Trophoblast cell (in vitro differentiated cells and primary cell): ENCODE data around the gene IL1RAPL1.

Source experiments
- DNase-seq, 2 donors: peaks; one replicate each; pipeline ENCODE4 v3.0.0-alpha.2; 2016
- H2AFZ ChIP-seq: 2 replicates; pipeline ENCODE4 v1.6.1; 2013; ENCODE audit warnings: low read length, moderate library complexity, mild to moderate bottlenecking; ENCODE audit not compliant: insufficient read depth, poor library complexity
- H2AK5ac ChIP-seq: 2 replicates; pipeline ENCODE4 v1.6.1; 2013; ENCODE audit warnings: mild to moderate bottlenecking, low read length
- H2BK120ac ChIP-seq: 2 replicates; pipeline ENCODE4 v1.6.1; 2013; ENCODE audit warnings: low read length, mild to moderate bottlenecking, moderate library complexity; ENCODE audit not compliant: insufficient read depth, poor library complexity
- H2BK12ac ChIP-seq: 2 replicates; pipeline ENCODE4 v1.6.1; 2013; ENCODE audit warnings: mild to moderate bottlenecking, low read length, moderate library complexity
- H2BK5ac ChIP-seq: 2 replicates; pipeline ENCODE4 v1.6.1; 2013; ENCODE audit warnings: low read length, low read depth, moderate library complexity, mild to moderate bottlenecking; ENCODE audit not compliant: poor library complexity
- H3K14ac ChIP-seq: 2 replicates; pipeline ENCODE4 v1.6.1; 2013; ENCODE audit warnings: mild to moderate bottlenecking, low read length
- H3K18ac ChIP-seq: 2 replicates; pipeline ENCODE4 v1.6.1; 2013; ENCODE audit warnings: mild to moderate bottlenecking, low read length
- H3K23ac ChIP-seq: 2 replicates; pipeline ENCODE4 v1.6.1; 2013; ENCODE audit warnings: low read length
- H3K27ac ChIP-seq: 2 replicates; pipeline ENCODE4 v1.5.1; 2013; ENCODE audit warnings: low read depth, mild to moderate bottlenecking, inconsistent platforms, low read length, moderate library complexity
- H3K27me3 ChIP-seq: 2 replicates; pipeline ENCODE4 v1.6.1; 2013; ENCODE audit warnings: inconsistent platforms, mild to moderate bottlenecking, low read length, moderate library complexity; ENCODE audit not compliant: insufficient read depth
- H3K36me3 ChIP-seq, 2 experiments: 1 replicate in 1 of 2; 2 replicates in 1 of 2; pipeline ENCODE4 v1.6.1; 2013; ENCODE audit warnings: low read length in 2 of 2, mild to moderate bottlenecking in 2 of 2, moderate library complexity in 1 of 2; ENCODE audit not compliant: insufficient read depth in 2 of 2, control insufficient read depth in 1 of 2
- H3K4ac ChIP-seq: 2 replicates; pipeline ENCODE4 v1.6.1; 2013; ENCODE audit warnings: low read depth, mild to moderate bottlenecking, low read length, moderate library complexity
- H3K4me1 ChIP-seq, 2 experiments: 1 replicate in 1 of 2; 2 replicates in 1 of 2; pipeline ENCODE4 v1.6.1; 2013; ENCODE audit warnings: low read length in 2 of 2, mild to moderate bottlenecking in 2 of 2, moderate library complexity in 1 of 2; ENCODE audit not compliant: insufficient read depth in 2 of 2, control insufficient read depth in 1 of 2
- H3K4me2 ChIP-seq: 2 replicates; pipeline ENCODE4 v1.6.1; 2013; ENCODE audit warnings: inconsistent platforms, mild to moderate bottlenecking, low read length, moderate library complexity
- H3K4me3 ChIP-seq: 2 replicates; pipeline ENCODE4 v1.5.1; 2013; ENCODE audit warnings: mild to moderate bottlenecking, low read depth, low read length, inconsistent platforms
- H3K79me1 ChIP-seq: one replicate; pipeline ENCODE4 v1.6.1; 2013; ENCODE audit warnings: low read length
- H3K79me2 ChIP-seq: 2 replicates; pipeline ENCODE4 v1.6.1; 2013; ENCODE audit warnings: low read length, mild to moderate bottlenecking; ENCODE audit not compliant: control insufficient read depth, insufficient read depth, poor library complexity
- H3K9ac ChIP-seq: 2 replicates; pipeline ENCODE4 v1.6.1; 2013; ENCODE audit warnings: mild to moderate bottlenecking, low read length
- H3K9me3 ChIP-seq: 2 replicates; pipeline ENCODE4 v1.6.1; 2013; ENCODE audit warnings: low read depth, mild to moderate bottlenecking, control low read depth, inconsistent platforms, low read length; ENCODE audit not compliant: insufficient read depth
- H4K12ac ChIP-seq: 2 replicates; pipeline ENCODE4 v1.6.1; 2013; ENCODE audit warnings: low read depth, mild to moderate bottlenecking, low read length, moderate library complexity
- H4K8ac ChIP-seq: 2 replicates; pipeline ENCODE4 v1.6.1; 2013; ENCODE audit warnings: low read depth, mild to moderate bottlenecking, low read length, moderate library complexity
- H4K91ac ChIP-seq: one replicate; pipeline ENCODE4 v1.6.1; 2013; ENCODE audit warnings: low read depth, mild to moderate bottlenecking, low read length, moderate library complexity
- WGBS: extraction: QIAGEN DNeasy Blood & Tissue Kit; methylation state at CpG from one replicate; pipeline ENCODE4 v1.1.7; 2013; ENCODE audit warnings: missing lambda C conversion rate; ENCODE audit not compliant: insufficient read length, insufficient coverage; ENCODE audit errors: extremely low coverage; 5-methylcytosine and 5-hydroxymethylcytosine counted together

IL1RAPL1 gene

GRCh38 chrX:29067351-29067750 lies 480.1 kb downstream of the IL1RAPL1 start:
- Histone ChIP-seq H3K27ac (no peak overlapping the region), H3K23ac (no peak overlapping the region), H3K36me3 (no peaks in the 10 kb centered on the region), H3K79me1 (no peaks in the 10 kb centered on the region), H3K79me2 (no peaks in the 10 kb centered on the region), H3K14ac (no peak overlapping the region), H3K4ac (no peak overlapping the region), H2AFZ (no peak overlapping the region), H2BK120ac (no peak overlapping the region), H2BK12ac (no peak overlapping the region), H3K9me3 (no peaks in the 10 kb centered on the region), H4K8ac (no peak overlapping the region), H3K4me1 (peaks cover 0 to 3% of the 10 kb centered on the region in 2 experiments), H3K9ac (no peak overlapping the region), H3K27me3 (no peaks in the 10 kb centered on the region), H3K4me2 (no peak overlapping the region), H4K91ac (no peak overlapping the region), H4K12ac (no peak overlapping the region), H3K4me3 (no peak overlapping the region), H3K18ac (no peak overlapping the region), H2BK5ac (no peak overlapping the region), H2AK5ac (no peak overlapping the region)
- WGBS = no CpG with 5 or more reads among the region's 4 CpGs
- DNase-seq = no peak

DNA sequence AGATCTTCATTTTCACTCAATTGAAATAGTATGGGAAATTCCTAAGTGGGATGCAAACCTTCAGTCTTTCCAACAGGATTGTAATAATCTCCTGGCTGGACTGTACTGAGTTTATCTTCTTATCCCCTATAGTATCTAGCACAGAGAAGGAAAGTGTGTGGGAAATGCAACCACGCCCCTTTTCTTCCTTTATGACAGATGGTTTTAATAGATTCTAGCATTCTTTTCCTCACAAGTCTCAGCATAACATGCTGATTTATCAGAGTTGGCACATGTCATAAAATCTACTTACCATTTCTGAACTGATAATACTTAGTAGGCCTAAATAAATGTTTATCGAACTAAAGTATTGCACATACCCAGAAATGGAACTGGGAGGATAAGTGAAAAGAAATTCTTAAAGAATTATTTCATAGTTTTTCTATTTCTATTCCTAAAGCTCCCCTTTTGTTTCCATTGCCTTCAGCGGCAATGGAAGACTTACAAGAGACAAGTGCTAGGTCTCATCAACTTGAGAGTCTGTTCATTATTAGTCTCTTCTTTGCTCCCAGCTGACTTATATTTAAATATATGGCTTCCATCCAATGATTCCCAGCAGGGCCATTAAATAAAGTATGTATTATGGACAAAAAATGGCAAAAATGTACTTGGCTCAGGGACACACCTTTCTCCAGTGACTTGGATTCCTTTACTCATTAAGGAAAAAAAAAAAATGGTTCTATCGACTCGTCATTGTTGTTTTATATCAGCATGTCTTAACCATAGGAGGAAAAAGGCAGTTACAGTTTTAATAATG lies 484.5 kb downstream of the IL1RAPL1 start:
- no peak overlapping the region for H3K14ac ChIP-seq
- H4K12ac ChIP-seq = no peak overlapping the region
- H3K18ac ChIP-seq = no peak overlapping the region
- no peaks in the 10 kb centered on the region for H3K36me3 ChIP-seq
- no peak overlapping the region for H3K4me3 ChIP-seq
- no peaks in the 10 kb centered on the region for H3K9me3 ChIP-seq
- H2AK5ac ChIP-seq = no peak overlapping the region
- no peak overlapping the region for H3K4me2 ChIP-seq
- no peak overlapping the region for H2BK120ac ChIP-seq
- H2BK12ac ChIP-seq = no peak overlapping the region
- no peaks in the 10 kb centered on the region for H3K27me3 ChIP-seq
- no peaks in the 10 kb centered on the region for H3K79me2 ChIP-seq
- no CpG with 5 or more reads among the region's 5 CpGs for WGBS
- no peak overlapping the region for H3K27ac ChIP-seq
- H4K91ac ChIP-seq = no peak overlapping the region
- H3K4ac ChIP-seq = no peak overlapping the region
- no peaks in the 10 kb centered on the region for H3K79me1 ChIP-seq
- no peak overlapping the region for H4K8ac ChIP-seq
- no peak overlapping the region for H2BK5ac ChIP-seq
- H3K23ac ChIP-seq = no peak overlapping the region
- H3K9ac ChIP-seq = no peak overlapping the region
- H2AFZ ChIP-seq = no peak overlapping the region
- no peaks in the 10 kb centered on the region for H3K4me1 ChIP-seq
- no peak for DNase-seq

DNA sequence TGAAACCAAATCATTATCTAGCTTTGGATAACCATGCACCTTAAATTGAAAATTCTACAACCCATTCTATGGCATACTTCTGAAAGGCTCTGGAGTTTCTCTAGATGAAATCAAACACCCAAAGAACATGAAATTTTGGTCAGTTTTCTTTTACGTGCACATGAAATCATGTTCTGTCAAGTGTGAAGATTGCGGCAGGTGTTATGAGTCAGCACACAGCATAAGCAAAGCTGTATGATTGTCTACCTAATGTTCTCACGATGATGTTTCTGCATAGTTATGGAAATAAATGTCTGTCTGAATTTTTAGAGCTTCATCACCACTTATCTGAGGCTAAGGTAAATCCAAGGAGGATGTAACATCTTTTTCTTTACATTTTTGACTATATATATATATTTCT lies 495.3 kb downstream of the IL1RAPL1 start:
- H2BK120ac ChIP-seq = no peak overlapping the region
- no peak overlapping the region for H3K18ac ChIP-seq
- no peaks in the 10 kb centered on the region for H3K79me2 ChIP-seq
- no peak overlapping the region for H4K91ac ChIP-seq
- H3K23ac ChIP-seq = no peak overlapping the region
- H2AFZ ChIP-seq = no peak overlapping the region
- no peaks in the 10 kb centered on the region for H3K79me1 ChIP-seq
- no peak for DNase-seq
- H3K4me2 ChIP-seq = no peak overlapping the region
- H2BK12ac ChIP-seq = no peak overlapping the region
- H2BK5ac ChIP-seq = no peak overlapping the region
- H4K8ac ChIP-seq = no peak overlapping the region
- no CpG with 5 or more reads among the region's 3 CpGs for WGBS
- H3K36me3 ChIP-seq = no peaks in the 10 kb centered on the region
- H3K9ac ChIP-seq = no peak overlapping the region
- no peaks in the 10 kb centered on the region for H3K4me1 ChIP-seq
- no peak overlapping the region for H4K12ac ChIP-seq
- no peaks in the 10 kb centered on the region for H3K9me3 ChIP-seq
- no peaks in the 10 kb centered on the region for H3K27me3 ChIP-seq
- no peak overlapping the region for H2AK5ac ChIP-seq
- no peak overlapping the region for H3K4me3 ChIP-seq
- H3K14ac ChIP-seq = no peak overlapping the region
- H3K4ac ChIP-seq = no peak overlapping the region
- no peak overlapping the region for H3K27ac ChIP-seq

DNA sequence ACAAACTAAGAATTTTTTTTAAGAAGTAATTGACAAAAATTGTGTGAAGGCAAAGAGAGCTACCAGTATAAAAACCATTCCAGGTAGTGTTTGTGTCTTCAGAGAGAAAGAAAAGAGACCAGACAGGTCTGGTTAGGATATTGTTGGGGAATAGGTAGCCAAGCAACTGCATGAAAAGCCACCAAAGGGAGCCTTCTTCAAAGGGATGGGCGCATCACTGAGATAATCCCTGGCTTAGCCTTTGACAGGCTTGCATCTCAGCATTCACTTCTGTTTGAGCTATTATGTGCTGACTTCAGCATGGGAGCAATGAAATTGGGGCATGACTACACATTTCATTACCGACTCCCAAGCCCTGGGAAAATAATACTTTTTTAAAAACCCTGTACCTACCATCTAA lies 496.6 kb downstream of the IL1RAPL1 start:
- no peak overlapping the region for H2BK12ac ChIP-seq
- H3K18ac ChIP-seq = no peak overlapping the region
- H2AK5ac ChIP-seq = no peak overlapping the region
- H3K4me3 ChIP-seq = no peak overlapping the region
- H3K27ac ChIP-seq = no peak overlapping the region
- no peak overlapping the region for H4K91ac ChIP-seq
- no peaks in the 10 kb centered on the region for H3K27me3 ChIP-seq
- no peak overlapping the region for H2BK120ac ChIP-seq
- H3K36me3 ChIP-seq = no peaks in the 10 kb centered on the region
- no peak overlapping the region for H3K14ac ChIP-seq
- H2AFZ ChIP-seq = no peak overlapping the region
- no peaks in the 10 kb centered on the region for H3K9me3 ChIP-seq
- no peak overlapping the region for H3K9ac ChIP-seq
- H4K8ac ChIP-seq = no peak overlapping the region
- no peaks in the 10 kb centered on the region for H3K79me1 ChIP-seq
- H3K4me1 ChIP-seq = no peaks in the 10 kb centered on the region
- no peak for DNase-seq
- H3K4me2 ChIP-seq = no peak overlapping the region
- no peak overlapping the region for H2BK5ac ChIP-seq
- H3K4ac ChIP-seq = no peak overlapping the region
- no peak overlapping the region for H3K23ac ChIP-seq
- H3K79me2 ChIP-seq = no peaks in the 10 kb centered on the region
- no peak overlapping the region for H4K12ac ChIP-seq
- no CpG with 5 or more reads among the region's 2 CpGs for WGBS
